Transverse colon (tissue), 4 donors: ENCODE measurements around the gene SPAG17. TPM values are rescaled to one million over a fixed set of nuclear protein-coding genes. Genes with fewer than 3 reads are reported as not detected.

Experiments
- DNase-seq: peaks from one replicate; pipeline ENCODE4 v3.0.0-alpha.2; 2019
- H3K27ac ChIP-seq, 4 donors: fragments of 200-600 bp; sonication (generic); 2 replicates each; pipeline ENCODE4 v1.5.1; 2016 to 2018; ENCODE audit warnings: inconsistent platforms in 4 of 4
- H3K27me3 ChIP-seq: fragments of 200-600 bp; sonication (generic); 2 replicates; pipeline ENCODE4 v1.5.1; 2017; ENCODE audit warnings: inconsistent platforms
- H3K36me3 ChIP-seq, 4 donors: fragments of 200-600 bp; sonication (generic); 2 replicates each; pipeline ENCODE4 v1.5.1; 2017 to 2019; ENCODE audit warnings: inconsistent platforms in 4 of 4
- H3K4me1 ChIP-seq, 4 donors: fragments of 200-600 bp; sonication (generic); 2 replicates each; pipeline ENCODE4 v1.5.1; 2017 to 2020; ENCODE audit warnings: inconsistent platforms in 4 of 4
- H3K4me3 ChIP-seq, 4 donors: fragments of 200-600 bp; sonication (generic); 1 replicate in 1 of 4; 2 replicates in 3 of 4; pipeline versions ENCODE4 v1.5.1 to v1.6.1; 2017 to 2019; ENCODE audit warnings: inconsistent platforms in 4 of 4
- H3K9me3 ChIP-seq, 2 donors: fragments of 200-600 bp; sonication (generic); 2 replicates each; pipeline ENCODE4 v1.5.1; 2017 to 2019; ENCODE audit warnings: inconsistent platforms in 2 of 2
- EP300 ChIP-seq: sonication (generic); formaldehyde crosslinking; IDR thresholded peaks from one replicate; pipeline ENCODE4 v1.6.1; 2017; ENCODE audit warnings: antibody characterized with exemption, low read depth
- POLR2A ChIP-seq: fragments of 450-650 bp; IDR thresholded peaks from one replicate; pipeline ENCODE4 v1.6.1; 2016; ENCODE audit warnings: antibody characterized with exemption, mild to moderate bottlenecking, moderate library complexity
- POLR2AphosphoS5 ChIP-seq, 3 donors: sonication (generic); formaldehyde crosslinking; IDR thresholded peaks; one replicate each; pipeline ENCODE4 v1.6.1; 2016; ENCODE audit warnings: antibody characterized with exemption in 3 of 3
- WGBS, 2 donors: methylation state at CpG; one replicate each; pipeline ENCODE4 v1.1.5; 2018; ENCODE audit warnings: low coverage in 1 of 2; 5-methylcytosine and 5-hydroxymethylcytosine counted together
- in situ Hi-C, 4 donors: fragments of 200-750 bp; cut with MboI; loops; one replicate each; pipeline versions ENCODE4 v1.15.0 to v1.15.1; 2017; ENCODE audit warnings: low sequenced_read_pairs in 3 of 4, low pct_ligation_motif_present in 1 of 4, low pct_unique_long_range_greater_than_20kb in 1 of 4
- intact Hi-C: fragments of 100-400 bp; cut with DNase I; formaldehyde crosslinking; loops from one replicate; pipeline ENCODE4 v1.15.1; 2023; ENCODE audit warnings: low total_unique reads
- total RNA-seq, 4 donors: library from RNA; depleted of rRNA; stranded (reverse); fragments of >200 nt; gene quantifications; one replicate each; pipeline ENCODE4 v1.1.0, GENCODE V29; 2016
- TF ChIP-seq, protein P1 (sequence below), 5 experiments: fragments of 200-600 bp in 3 of 5; fragments of 450-650 bp in 2 of 5; sonication (generic) in 3 of 5; IDR thresholded peaks; 1 replicate in 2 of 5; 2 replicates in 3 of 5; pipeline ENCODE4 v1.5.1; 2016 to 2017; ENCODE audit warnings: antibody characterized with exemption in 5 of 5, inconsistent platforms in 3 of 5, mild to moderate bottlenecking in 2 of 5, moderate library complexity in 1 of 5

SPAG17 gene
- total RNA-seq, 4 donors from 2014 or later, result not detected

DNA sequence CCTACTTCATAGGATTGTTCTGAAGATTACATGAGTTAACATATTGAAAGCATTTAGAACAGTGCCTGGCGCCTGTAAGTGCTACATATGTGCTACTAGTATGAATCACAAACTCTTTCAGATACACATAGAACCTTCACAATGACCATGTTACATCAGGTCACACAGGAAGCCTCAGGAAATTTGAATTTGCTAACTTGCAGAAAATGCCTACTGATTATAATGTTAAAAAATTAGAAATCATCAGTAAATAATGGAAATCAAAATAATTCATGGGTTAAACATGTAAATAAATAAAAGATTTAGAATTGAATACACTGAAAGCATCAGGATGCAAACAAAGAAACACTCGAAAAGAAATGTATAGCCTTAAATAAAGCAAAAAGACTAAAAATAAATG, 94.9 kb downstream of the SPAG17 start:
- H3K9me3 ChIP-seq, result no peaks in the 10 kb centered on the region
- H3K27ac ChIP-seq, result no peak overlapping the region
- in situ Hi-C loops, result no loop called here
- no peaks in the 10 kb centered on the region for H3K27me3 ChIP-seq
- no peak overlapping the region for H3K4me3 ChIP-seq
- DNase-seq, result no peak
- no peaks in the 10 kb centered on the region for H3K36me3 ChIP-seq
- 89 to 90% methylated on average over 1 to 2 of the region's 2 CpGs for WGBS, 2 donors
- TF ChIP-seq POLR2A (no peak), POLR2AphosphoS5 (IDR thresholded peaks at IDR 0.05) (no peak), EP300 (no peak)
- TF ChIP-seq, protein P1, sequence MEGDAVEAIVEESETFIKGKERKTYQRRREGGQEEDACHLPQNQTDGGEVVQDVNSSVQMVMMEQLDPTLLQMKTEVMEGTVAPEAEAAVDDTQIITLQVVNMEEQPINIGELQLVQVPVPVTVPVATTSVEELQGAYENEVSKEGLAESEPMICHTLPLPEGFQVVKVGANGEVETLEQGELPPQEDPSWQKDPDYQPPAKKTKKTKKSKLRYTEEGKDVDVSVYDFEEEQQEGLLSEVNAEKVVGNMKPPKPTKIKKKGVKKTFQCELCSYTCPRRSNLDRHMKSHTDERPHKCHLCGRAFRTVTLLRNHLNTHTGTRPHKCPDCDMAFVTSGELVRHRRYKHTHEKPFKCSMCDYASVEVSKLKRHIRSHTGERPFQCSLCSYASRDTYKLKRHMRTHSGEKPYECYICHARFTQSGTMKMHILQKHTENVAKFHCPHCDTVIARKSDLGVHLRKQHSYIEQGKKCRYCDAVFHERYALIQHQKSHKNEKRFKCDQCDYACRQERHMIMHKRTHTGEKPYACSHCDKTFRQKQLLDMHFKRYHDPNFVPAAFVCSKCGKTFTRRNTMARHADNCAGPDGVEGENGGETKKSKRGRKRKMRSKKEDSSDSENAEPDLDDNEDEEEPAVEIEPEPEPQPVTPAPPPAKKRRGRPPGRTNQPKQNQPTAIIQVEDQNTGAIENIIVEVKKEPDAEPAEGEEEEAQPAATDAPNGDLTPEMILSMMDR (IDR thresholded peaks at IDR 0.05), result no peak
- intact Hi-C loops, result no loop called here
- no peaks in the 10 kb centered on the region for H3K4me1 ChIP-seq

DNA sequence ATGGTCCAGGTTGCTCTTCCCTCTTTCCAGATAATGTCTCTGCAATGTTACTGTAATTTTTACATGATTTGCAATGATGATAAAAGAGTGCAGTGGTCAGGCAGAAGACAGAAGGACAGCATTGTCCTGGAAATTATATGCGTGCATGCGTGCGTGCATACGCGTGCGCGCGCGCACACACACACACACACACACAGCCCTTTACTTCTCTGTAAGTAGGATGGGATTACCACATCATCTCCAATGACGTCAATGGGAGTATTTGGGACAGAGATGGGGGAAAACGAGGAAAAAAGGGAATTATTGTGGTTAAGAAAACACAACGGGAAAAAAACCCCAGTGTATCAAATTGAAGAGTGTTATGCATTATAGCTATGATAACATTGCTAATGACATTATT, 99.7 kb downstream of the SPAG17 start:
- no peaks in the 10 kb centered on the region for H3K4me1 ChIP-seq
- no peaks in the 10 kb centered on the region for H3K36me3 ChIP-seq
- TF ChIP-seq, protein P1 (IDR thresholded peaks at IDR 0.05), result no peak
- TF ChIP-seq POLR2A (no peak), POLR2AphosphoS5 (IDR thresholded peaks at IDR 0.05) (no peak), EP300 (no peak)
- 90 to 92% methylated on average over 6 to 12 of the region's 12 CpGs for WGBS, 2 donors
- H3K9me3 ChIP-seq, result no peaks in the 10 kb centered on the region
- intact Hi-C loops, result no loop called here
- H3K4me3 ChIP-seq, result no peak overlapping the region
- no peak overlapping the region for H3K27ac ChIP-seq
- in situ Hi-C loops, result no loop called here
- no peaks in the 10 kb centered on the region for H3K27me3 ChIP-seq
- no peak for DNase-seq

DNA sequence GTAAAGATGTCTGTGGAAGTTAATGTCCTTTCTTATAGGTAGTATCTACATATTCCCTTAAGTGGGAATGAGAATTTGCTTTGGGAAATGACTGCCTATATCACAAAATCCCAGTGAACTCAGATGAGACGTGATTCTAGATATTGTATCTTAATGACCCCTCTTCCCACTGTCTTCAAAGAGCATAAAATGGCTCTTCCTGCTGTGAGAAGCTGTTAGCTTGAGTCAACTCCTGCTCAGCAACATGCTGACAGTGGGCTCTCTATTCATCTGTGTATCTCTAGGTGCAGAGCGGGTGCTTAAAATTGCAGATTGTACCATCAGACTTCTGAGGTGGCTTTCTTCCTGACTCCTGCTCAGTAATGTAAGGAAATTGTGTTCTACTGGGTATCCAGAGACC, 100.6 kb downstream of the SPAG17 start:
- intact Hi-C loops (no loop called here), in situ Hi-C loops (no loop called here)
- TF ChIP-seq POLR2A, result no peak
- no peak for TF ChIP-seq POLR2AphosphoS5 (IDR thresholded peaks at IDR 0.05)
- TF ChIP-seq, protein P1 (IDR thresholded peaks at IDR 0.05), result no peak
- no peak for TF ChIP-seq EP300
- WGBS, 2 donors, result 72 to 91% methylated on average over 2 of the region's 2 CpGs
- H3K4me3 ChIP-seq, result no peak overlapping the region
- DNase-seq, result no peak
- H3K4me1 ChIP-seq, result no peaks in the 10 kb centered on the region
- no peaks in the 10 kb centered on the region for H3K9me3 ChIP-seq
- H3K36me3 ChIP-seq, result no peaks in the 10 kb centered on the region
- H3K27ac ChIP-seq, result no peak overlapping the region
- no peaks in the 10 kb centered on the region for H3K27me3 ChIP-seq

DNA sequence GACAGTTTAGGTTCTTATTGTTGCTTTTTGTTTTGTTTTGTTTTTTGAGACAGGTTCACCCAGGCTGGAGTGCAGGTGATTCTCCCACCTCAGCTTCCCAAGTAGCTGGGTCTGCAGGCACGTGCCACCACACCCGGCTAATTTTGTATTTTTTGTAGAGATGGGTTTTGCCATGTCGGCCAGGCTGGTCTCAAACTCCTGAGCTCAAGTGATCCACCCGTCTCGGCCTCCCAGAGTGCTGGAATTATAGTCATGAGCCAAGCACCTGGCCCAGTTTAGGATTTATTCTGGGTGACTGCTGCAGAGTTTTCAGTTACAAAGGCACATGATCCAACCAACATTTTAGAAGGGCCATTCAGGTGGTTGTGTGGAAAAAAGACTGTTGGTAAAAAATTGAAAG, 102.0 kb downstream of the SPAG17 start:
- DNase-seq, result no peak
- 84% methylated on average over 5 of the region's 5 CpGs for WGBS, 2 donors
- Histone ChIP-seq H3K27ac (no peak overlapping the region), H3K27me3 (no peaks in the 10 kb centered on the region), H3K4me1 (no peaks in the 10 kb centered on the region), H3K9me3 (peaks cover 0 to 2% of the 10 kb centered on the region in 2 donors), H3K36me3 (no peaks in the 10 kb centered on the region), H3K4me3 (no peak overlapping the region)
- TF ChIP-seq POLR2AphosphoS5 (IDR thresholded peaks at IDR 0.05) (no peak), POLR2A (no peak), EP300 (no peak)
- TF ChIP-seq, protein P1 (IDR thresholded peaks at IDR 0.05), result no peak
- intact Hi-C loops (no loop called here), in situ Hi-C loops (no loop called here)
